Stimulated activated CD8-positive, alpha-beta memory T cell treated with anti-CD3 and anti-CD28 coated beads, Interleukin-7, amount 100 ng/mL, for 1 hour (primary cell): ENCODE measurements around the gene DGKA.
"Not testable (repeated sequence)": the region's sequence is repeated elsewhere in the genome, so short reads cannot be mapped to it uniquely, and the experiment has no call there.

ENCODE experiments used
- DNase-seq, 2 donors: peaks; one replicate each; pipeline ENCODE4 v3.0.0-alpha.2; 2020; ENCODE audit warnings: low read depth in 2 of 2

Gene DGKA

DNA sequence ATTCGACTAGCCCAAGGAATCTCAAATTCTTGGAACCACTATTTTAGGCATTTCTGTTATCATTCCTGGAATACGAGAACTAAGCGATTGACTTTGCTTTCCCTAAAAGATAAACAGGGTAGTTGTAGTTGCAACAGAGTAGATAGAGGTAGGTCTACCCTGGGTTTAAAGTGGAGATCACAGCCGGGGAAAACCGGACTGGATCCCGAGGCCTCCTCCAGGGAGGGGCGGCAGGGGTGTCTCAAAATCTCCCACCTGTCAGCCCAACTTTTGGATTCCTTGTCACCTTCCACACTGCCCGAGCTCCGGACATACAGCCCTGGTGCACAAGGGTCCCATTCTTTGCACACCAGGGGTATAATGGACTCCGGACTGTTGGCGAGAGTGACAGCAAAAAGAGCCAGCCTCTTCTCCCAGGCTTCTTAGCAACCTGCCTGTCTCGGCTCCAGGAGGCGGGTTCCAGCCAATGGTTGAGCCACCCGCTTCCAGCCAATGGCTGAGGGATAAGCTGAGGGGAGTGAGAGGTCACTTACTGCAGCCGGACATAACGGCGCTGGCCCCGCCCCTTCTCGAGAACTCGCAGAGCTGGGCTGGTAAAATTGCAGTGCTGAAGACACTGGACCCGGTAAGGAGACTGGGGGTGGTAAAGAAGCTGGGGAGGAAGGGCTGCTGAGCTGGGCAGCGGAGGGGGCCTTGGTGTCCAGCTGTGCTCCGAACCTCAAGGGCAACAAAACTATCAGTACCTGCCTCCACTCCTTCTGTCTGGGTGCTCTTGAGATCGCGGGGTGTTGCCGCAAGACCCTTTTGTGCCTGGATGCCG lies 66.0 kb downstream of the DGKA start, which contains the start of gene SUOX:
TSS of gene SUOX (plus strand) at position 562 of the 820 bp plus-strand sequence. CDS start 4,946 bp downstream, outside the sequence.
- DNase-seq, result no peak

DNA sequence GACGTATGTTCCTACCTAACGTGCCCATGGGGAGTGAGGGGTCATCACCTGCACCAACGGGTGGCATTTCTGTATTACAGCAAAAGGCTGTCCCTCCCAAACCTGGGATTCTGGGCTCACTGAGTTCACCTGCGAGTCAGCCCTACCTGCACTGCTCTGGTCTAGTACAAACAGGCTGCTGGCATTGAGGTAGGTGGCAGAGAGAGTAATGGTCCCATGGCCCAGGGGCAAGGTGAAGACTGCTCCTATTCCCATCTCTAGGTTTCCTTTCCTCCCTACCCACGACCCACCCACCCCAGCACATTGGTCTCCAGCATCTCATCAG lies 66.5 kb downstream of the DGKA start:
- no peak for DNase-seq

DNA sequence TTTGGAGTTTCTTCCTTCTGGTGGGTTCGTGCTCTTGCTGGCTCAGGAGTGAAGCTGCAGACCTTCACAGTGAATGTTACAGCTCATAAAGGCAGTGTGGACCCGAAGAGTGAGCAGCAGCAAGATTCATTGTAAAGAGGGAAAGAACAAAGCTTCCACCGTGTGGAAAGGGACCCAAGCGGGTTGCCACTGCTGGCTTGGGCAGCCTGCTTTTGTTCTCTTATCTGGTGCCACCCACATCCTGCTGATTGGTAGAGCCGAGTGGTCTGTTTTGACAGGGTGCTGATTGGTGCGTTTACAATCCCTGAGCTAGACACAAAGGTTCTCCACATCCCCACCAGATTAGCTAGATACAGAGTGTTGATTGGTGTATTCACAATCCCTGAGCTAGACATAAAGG lies 68.6 kb downstream of the DGKA start:
- not testable (repeated sequence) for DNase-seq

DNA sequence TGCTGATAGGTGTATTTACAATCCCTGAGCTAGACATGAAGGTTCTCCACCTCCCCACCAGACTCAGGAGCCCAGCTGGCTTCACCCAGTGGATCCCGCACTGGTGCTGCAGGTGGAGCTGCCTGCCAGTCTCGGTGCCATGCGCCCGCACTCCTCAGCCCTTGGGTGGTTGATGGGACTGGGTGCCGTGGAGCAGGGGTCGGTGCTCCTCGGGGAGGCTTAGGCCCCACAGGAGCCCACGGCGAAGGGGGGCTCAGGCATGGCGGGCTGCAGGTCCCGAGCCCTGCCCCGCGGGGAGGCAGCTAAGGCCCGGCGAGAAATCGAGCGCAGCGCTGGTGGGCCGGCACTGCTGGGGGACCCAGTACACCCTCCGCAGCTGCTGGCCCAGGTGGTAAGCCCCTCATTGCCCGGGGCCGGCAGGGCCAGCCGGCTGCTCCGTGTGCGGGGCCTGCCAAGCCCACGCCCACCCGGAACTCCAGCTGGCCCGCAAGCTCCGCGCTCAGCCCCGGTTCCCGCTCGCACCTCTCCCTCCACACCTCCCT lies 69.1 kb downstream of the DGKA start:
- DNase-seq, result not testable (repeated sequence)

DNA sequence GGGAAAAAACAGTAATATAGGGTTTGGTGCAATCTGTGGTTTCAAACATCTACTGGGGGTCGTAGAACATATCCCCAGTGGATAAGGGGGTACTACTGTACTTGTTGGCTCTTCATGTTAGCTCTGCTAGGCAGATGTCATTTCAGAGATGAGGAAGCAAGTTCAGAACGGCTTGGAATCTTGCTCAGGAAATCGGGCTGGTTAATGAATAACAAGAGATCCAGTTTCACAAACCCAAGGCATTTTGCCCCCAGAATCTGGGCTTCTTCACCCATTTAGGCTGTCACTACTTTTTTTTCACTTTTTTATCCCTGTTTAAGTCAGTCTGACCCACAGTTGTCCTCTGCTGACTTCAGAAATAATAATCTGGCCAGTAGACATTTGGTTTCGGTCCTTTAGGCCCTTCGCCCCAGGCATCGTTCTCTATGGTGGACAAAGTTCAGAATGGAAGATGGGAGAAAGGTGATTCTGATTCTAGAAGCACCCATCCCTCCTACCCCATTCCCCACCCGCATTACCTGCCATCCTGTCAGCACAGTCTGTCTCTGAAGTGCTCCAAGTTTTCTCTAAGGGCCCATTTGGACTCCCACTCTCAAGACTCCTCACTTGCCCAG lies 70.6 kb downstream of the DGKA start:
- no peak for DNase-seq

DNA sequence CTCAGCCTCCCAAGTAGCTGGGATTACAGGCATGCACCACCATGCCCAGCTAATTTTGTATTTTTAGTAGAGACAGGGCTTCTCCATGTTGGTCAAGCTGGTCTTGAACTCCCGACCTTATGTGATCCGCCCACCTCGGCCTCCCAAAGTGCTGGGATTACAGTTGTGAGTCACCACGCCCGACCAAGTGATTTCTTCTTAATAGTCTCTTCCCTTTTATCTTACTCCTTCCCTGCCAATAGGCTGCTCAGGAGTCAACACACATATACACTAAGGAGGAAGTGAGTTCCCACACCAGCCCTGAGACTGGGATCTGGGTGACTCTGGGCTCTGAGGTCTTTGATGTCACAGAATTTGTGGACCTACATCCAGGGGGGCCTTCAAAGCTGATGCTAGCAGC lies 72.4 kb downstream of the DGKA start:
- DNase-seq, result not testable (repeated sequence)
